CD14-positive monocyte (primary cell): ENCODE results near the gene PLXNC1. TPM values are rescaled to one million over a fixed set of nuclear protein-coding genes. Genes with fewer than 3 reads are reported as not detected.

ENCODE experiments used
- DNase-seq, 3 donors: peaks; one replicate each; pipeline ENCODE4 v3.0.0-alpha.2; 2011 to 2022
- H2AFZ ChIP-seq: 2 replicates; pipeline ENCODE4 v1.6.0; 2012; ENCODE audit warnings: mild to moderate bottlenecking, low read depth, low read length, inconsistent platforms; ENCODE audit not compliant: insufficient read depth, poor library complexity, severe bottlenecking
- H3K27ac ChIP-seq, 2 donors: 1 replicate in 1 of 2; 2 replicates in 1 of 2; pipeline ENCODE4 v1.5.1; 2012 to 2013; ENCODE audit warnings: low read length in 2 of 2, control low read depth in 1 of 2, inconsistent platforms in 1 of 2, low read depth in 1 of 2, mild to moderate bottlenecking in 1 of 2
- H3K27me3 ChIP-seq, 2 donors: one replicate each; pipeline versions ENCODE4 v1.6.0 to v1.6.1; 2011 to 2013; ENCODE audit warnings: low read length in 2 of 2; ENCODE audit not compliant: control insufficient read depth in 2 of 2, insufficient read depth in 2 of 2
- H3K36me3 ChIP-seq, 2 donors: replicated peaks in 1 of 2; 1 replicate in 1 of 2; 2 replicates in 1 of 2; pipeline versions ENCODE4 v1.5.1 to v1.6.1; 2012 to 2013; ENCODE audit warnings: low read length in 2 of 2, control low read depth in 1 of 2, inconsistent platforms in 1 of 2, mild to moderate bottlenecking in 1 of 2; ENCODE audit not compliant: insufficient read depth in 2 of 2, control insufficient read depth in 1 of 2
- H3K4me1 ChIP-seq, 2 donors: 1 replicate in 1 of 2; 2 replicates in 1 of 2; pipeline versions ENCODE4 v1.5.1 to v1.6.1; 2012 to 2013; ENCODE audit warnings: low read length in 2 of 2, control low read depth in 1 of 2, inconsistent platforms in 1 of 2, mild to moderate bottlenecking in 1 of 2, moderate library complexity in 1 of 2; ENCODE audit not compliant: insufficient read depth in 2 of 2, control insufficient read depth in 1 of 2
- H3K4me2 ChIP-seq: replicated peaks from 2 replicates; pipeline ENCODE3; 2012; ENCODE audit warnings: low read length, moderate library complexity, mild to moderate bottlenecking; ENCODE audit not compliant: poor library complexity, severe bottlenecking; ENCODE audit errors: extremely low read depth
- H3K4me3 ChIP-seq, 3 experiments: fragments of 200-600 bp in 1 of 3; sonication (generic) in 1 of 3; replicated peaks in 1 of 3; 1 replicate in 2 of 3; 2 replicates in 1 of 3; pipeline ENCODE4 v1.5.1; 2011 to 2013; ENCODE audit warnings: low read length in 3 of 3, mild to moderate bottlenecking in 3 of 3, control low read depth in 2 of 3, low read depth in 2 of 3, inconsistent platforms in 1 of 3, moderate library complexity in 1 of 3
- H3K79me2 ChIP-seq: 2 replicates; pipeline ENCODE4 v1.6.0; 2012; ENCODE audit warnings: mild to moderate bottlenecking, control low read depth, inconsistent platforms, low read length, moderate library complexity; ENCODE audit not compliant: insufficient read depth
- H3K9ac ChIP-seq: 2 replicates; pipeline ENCODE4 v1.6.0; 2017; ENCODE audit warnings: low read length, mild to moderate bottlenecking; ENCODE audit not compliant: insufficient read depth, poor library complexity, severe bottlenecking
- H3K9me3 ChIP-seq, 2 donors: replicated peaks in 1 of 2; 1 replicate in 1 of 2; 2 replicates in 1 of 2; pipeline versions ENCODE4 v1.5.1 to v1.6.1; 2012 to 2013; ENCODE audit warnings: low read length in 2 of 2, control low read depth in 1 of 2; ENCODE audit not compliant: control insufficient read depth in 1 of 2, insufficient read depth in 1 of 2
- H4K20me1 ChIP-seq: 2 replicates; pipeline ENCODE4 v1.6.0; 2012; ENCODE audit warnings: mild to moderate bottlenecking, low read length, control low read depth, moderate library complexity; ENCODE audit not compliant: insufficient read depth
- H3K27ac Mint-ChIP-seq, 7 donors: one replicate each; pipeline ENCODE4 v1.8.0; 2020; ENCODE audit warnings: mild to moderate bottlenecking in 7 of 7, mixed read lengths in 7 of 7, moderate library complexity in 6 of 7, inconsistent platforms in 2 of 7
- H3K27me3 Mint-ChIP-seq, 3 donors: one replicate each; pipeline ENCODE4 v1.8.0; 2021 to 2022; ENCODE audit warnings: low read depth in 3 of 3, mild to moderate bottlenecking in 3 of 3, mixed read lengths in 3 of 3, moderate library complexity in 3 of 3, inconsistent platforms in 1 of 3
- H3K36me3 Mint-ChIP-seq, 2 donors: one replicate each; pipeline ENCODE4 v1.8.0; 2020; ENCODE audit warnings: mixed read lengths in 2 of 2, inconsistent platforms in 1 of 2, mild to moderate bottlenecking in 1 of 2
- H3K4me1 Mint-ChIP-seq: one replicate; pipeline ENCODE4 v1.8.0; 2020; ENCODE audit warnings: mild to moderate bottlenecking, mixed read lengths
- H3K4me3 Mint-ChIP-seq, 2 donors: one replicate each; pipeline ENCODE4 v1.8.0; 2020; ENCODE audit warnings: mild to moderate bottlenecking in 2 of 2, mixed read lengths in 2 of 2, moderate library complexity in 1 of 2
- H3K9me3 Mint-ChIP-seq, 7 donors: one replicate each; pipeline ENCODE4 v1.8.0; 2020 to 2022; ENCODE audit warnings: mixed read lengths in 7 of 7, mild to moderate bottlenecking in 6 of 7, moderate library complexity in 6 of 7, inconsistent platforms in 2 of 7
- WGBS: methylation state at CpG from one replicate; pipeline ENCODE4 v1.1.5; 2013; ENCODE audit warnings: missing lambda C conversion rate; ENCODE audit not compliant: insufficient coverage; 5-methylcytosine and 5-hydroxymethylcytosine counted together
- intact Hi-C, 2 donors: fragments of 100-400 bp; cut with micrococcal nuclease; formaldehyde crosslinking; loops; one replicate each; pipeline versions ENCODE4 v1.15.0 to v1.15.1; 2023
- polyA plus RNA-seq, 3 donors: library from polyadenylated mRNA; depleted of rRNA in 1 of 3; unstranded in 2 of 3; stranded (reverse) in 1 of 3; fragments of 300-500 nt in 2 of 3; fragments of >200 nt in 1 of 3; fragmentation: Illumina TruSeq in 2 of 3; gene quantifications; 1 replicate in 2 of 3; 2 replicates in 1 of 3; pipeline ENCODE4 v1.2.3, GENCODE V29; 2012 to 2021
- TF ChIP-seq, protein P1 (sequence below): fragments of 200-600 bp; IDR thresholded peaks from one replicate; pipeline ENCODE4 v1.8.0; 2022; ENCODE audit warnings: antibody characterized with exemption, mild to moderate bottlenecking

The PLXNC1 gene
- polyA plus RNA-seq, 3 donors: 14.3 to 35.2 (median 15.4) TPM

DNA sequence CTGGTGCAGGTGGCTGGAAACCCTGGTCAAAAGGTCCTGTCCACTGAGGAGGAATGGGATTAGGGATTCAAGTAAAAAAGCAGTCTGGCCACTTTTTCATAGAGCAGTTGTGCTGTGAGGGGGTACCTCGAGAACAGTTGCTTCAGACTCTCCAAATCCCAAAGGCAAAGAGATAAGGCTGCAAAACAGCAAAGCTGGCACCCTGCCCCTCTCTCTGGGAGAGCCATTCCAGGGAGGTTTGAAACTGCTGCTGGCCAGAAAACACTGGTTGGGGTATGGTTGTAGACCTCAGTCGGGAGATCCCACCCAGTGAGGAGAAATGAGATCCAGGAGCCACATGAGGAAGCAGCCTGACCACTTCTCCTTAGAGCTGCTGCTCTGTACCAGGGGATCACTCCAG is 174.0 kb downstream of the PLXNC1 start:
- peaks cover 7% of the 10 kb centered on the region for H3K4me1 Mint-ChIP-seq
- no peaks in the 10 kb centered on the region for H3K27me3 Mint-ChIP-seq
- no peak overlapping the region for H3K27ac ChIP-seq
- no peak for DNase-seq
- H3K27me3 ChIP-seq: no peaks in the 10 kb centered on the region
- H3K9me3 ChIP-seq: peaks cover 23 to 31% of the 10 kb centered on the region in 2 donors
- 80% methylated on average over 1 of the region's 2 CpGs for WGBS
- no peaks in the 10 kb centered on the region for H4K20me1 ChIP-seq
- H3K9ac ChIP-seq: no peak overlapping the region
- no peak overlapping the region for H3K4me3 ChIP-seq
- TF ChIP-seq, protein P1, sequence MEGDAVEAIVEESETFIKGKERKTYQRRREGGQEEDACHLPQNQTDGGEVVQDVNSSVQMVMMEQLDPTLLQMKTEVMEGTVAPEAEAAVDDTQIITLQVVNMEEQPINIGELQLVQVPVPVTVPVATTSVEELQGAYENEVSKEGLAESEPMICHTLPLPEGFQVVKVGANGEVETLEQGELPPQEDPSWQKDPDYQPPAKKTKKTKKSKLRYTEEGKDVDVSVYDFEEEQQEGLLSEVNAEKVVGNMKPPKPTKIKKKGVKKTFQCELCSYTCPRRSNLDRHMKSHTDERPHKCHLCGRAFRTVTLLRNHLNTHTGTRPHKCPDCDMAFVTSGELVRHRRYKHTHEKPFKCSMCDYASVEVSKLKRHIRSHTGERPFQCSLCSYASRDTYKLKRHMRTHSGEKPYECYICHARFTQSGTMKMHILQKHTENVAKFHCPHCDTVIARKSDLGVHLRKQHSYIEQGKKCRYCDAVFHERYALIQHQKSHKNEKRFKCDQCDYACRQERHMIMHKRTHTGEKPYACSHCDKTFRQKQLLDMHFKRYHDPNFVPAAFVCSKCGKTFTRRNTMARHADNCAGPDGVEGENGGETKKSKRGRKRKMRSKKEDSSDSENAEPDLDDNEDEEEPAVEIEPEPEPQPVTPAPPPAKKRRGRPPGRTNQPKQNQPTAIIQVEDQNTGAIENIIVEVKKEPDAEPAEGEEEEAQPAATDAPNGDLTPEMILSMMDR: no peak
- intact Hi-C loops: no loop called here
- no peaks in the 10 kb centered on the region for H3K79me2 ChIP-seq
- H2AFZ ChIP-seq: no peak overlapping the region
- no peak overlapping the region for H3K4me2 ChIP-seq
- no peak overlapping the region for H3K4me3 Mint-ChIP-seq
- peaks cover 22 to 76% of the 10 kb centered on the region in 2 donors for H3K36me3 ChIP-seq
- peaks cover 64 to 74% of the 10 kb centered on the region in 2 donors for H3K36me3 Mint-ChIP-seq
- H3K9me3 Mint-ChIP-seq: peaks cover 24 to 46% (median 31%) of the 10 kb centered on the region in 7 donors
- H3K27ac Mint-ChIP-seq: peak overlapping the region in 1 of 7 donors; percentile 45
- no peaks in the 10 kb centered on the region for H3K4me1 ChIP-seq

DNA sequence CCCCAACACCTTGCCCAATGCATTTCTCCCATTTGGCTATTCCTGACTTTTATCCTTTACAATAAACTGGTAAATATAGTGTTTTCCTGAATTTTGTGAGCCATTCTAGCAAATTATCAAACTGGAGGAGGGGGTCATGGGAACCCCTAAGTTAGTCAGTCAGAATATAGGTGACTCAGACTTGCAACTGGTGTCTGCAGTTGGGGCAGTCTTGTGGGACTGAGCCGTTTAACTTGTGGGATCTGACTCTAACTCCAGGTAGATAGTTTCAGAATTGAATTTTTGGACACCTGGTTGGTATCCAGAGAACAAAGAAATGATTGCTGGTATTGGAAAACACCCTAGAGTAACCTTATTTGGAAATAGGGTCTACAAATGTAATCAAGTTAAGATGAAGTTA is 177.9 kb downstream of the PLXNC1 start:
- peaks cover 18 to 67% of the 10 kb centered on the region in 2 donors for H3K36me3 ChIP-seq
- no peak overlapping the region for H3K9ac ChIP-seq
- H3K27me3 Mint-ChIP-seq: no peaks in the 10 kb centered on the region
- TF ChIP-seq, protein P1: no peak
- H3K27ac Mint-ChIP-seq: no peak overlapping the region
- 100% methylated on average over 1 of the region's 1 CpG for WGBS
- intact Hi-C loops: no loop called here
- no peak overlapping the region for H3K4me3 ChIP-seq
- H3K4me1 Mint-ChIP-seq: no peaks in the 10 kb centered on the region
- H3K36me3 Mint-ChIP-seq: peaks cover 66 to 72% of the 10 kb centered on the region in 2 donors
- no peak overlapping the region for H3K4me2 ChIP-seq
- no peaks in the 10 kb centered on the region for H3K79me2 ChIP-seq
- no peak for DNase-seq
- H3K27ac ChIP-seq: no peak overlapping the region
- H3K9me3 ChIP-seq: peaks cover 11 to 18% of the 10 kb centered on the region in 2 donors
- H3K4me3 Mint-ChIP-seq: no peak overlapping the region
- H3K4me1 ChIP-seq: no peaks in the 10 kb centered on the region
- H3K9me3 Mint-ChIP-seq: peaks cover 4 to 14% (median 8%) of the 10 kb centered on the region in 7 donors
- no peak overlapping the region for H2AFZ ChIP-seq
- no peaks in the 10 kb centered on the region for H3K27me3 ChIP-seq
- no peaks in the 10 kb centered on the region for H4K20me1 ChIP-seq
